Rectal smooth muscle tissue (tissue), 1 donor: Measurements from ENCODE around the gene ZFP57.

Experiments
- H3K27ac ChIP-seq: one replicate; pipeline ENCODE4 v1.7.0; 2013; ENCODE audit warnings: low read depth, low read length, inconsistent platforms
- H3K27me3 ChIP-seq: one replicate; pipeline ENCODE4 v1.7.0; 2013; ENCODE audit warnings: low read length; ENCODE audit not compliant: control insufficient read depth, insufficient read depth
- H3K36me3 ChIP-seq: one replicate; pipeline ENCODE4 v1.7.0; 2013; ENCODE audit warnings: low read length; ENCODE audit not compliant: control insufficient read depth, insufficient read depth
- H3K4me1 ChIP-seq: one replicate; pipeline ENCODE4 v1.7.0; 2013; ENCODE audit warnings: low read length; ENCODE audit not compliant: control insufficient read depth, insufficient read depth
- H3K4me3 ChIP-seq: one replicate; pipeline ENCODE4 v1.7.0; 2013; ENCODE audit warnings: low read length
- H3K9ac ChIP-seq: one replicate; pipeline ENCODE4 v1.7.0; 2013; ENCODE audit warnings: low read length

Gene ZFP57

DNA sequence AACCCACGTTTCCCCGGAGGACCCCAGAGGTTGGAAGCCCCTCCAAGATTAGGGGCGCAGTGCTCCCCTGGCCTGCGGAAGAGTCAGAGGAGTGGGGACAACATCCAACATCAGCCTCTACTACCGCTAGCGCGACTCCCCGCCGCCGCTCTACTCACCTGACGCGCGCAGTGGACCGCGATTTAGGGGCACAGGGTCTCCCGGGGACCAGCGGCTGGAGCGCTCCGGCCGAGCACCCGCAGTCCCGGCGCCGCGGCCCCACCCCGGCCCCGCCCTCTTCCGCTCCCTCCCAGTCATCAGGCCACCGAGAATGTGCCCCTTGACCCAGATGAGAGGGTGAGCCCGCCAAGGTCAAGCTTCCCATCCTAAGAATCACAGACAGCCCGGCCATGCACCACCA is at the start of gene ZFP57:
ZFP57 (minus strand) TSS at position 249 of the 400 bp plus-strand sequence. CDS start 4,149 bp downstream, outside the sequence.
- H3K36me3 ChIP-seq: no peaks in the 10 kb centered on the region
- H3K4me1 ChIP-seq: no peaks in the 10 kb centered on the region
- H3K4me3 ChIP-seq: peak within 1 kb of the TSS; percentile 1
- H3K9ac ChIP-seq: no peak within 1 kb of the TSS
- no peak within 1 kb of the TSS for H3K27ac ChIP-seq
- H3K27me3 ChIP-seq: peaks cover 5% of the 10 kb centered on the region

GRCh38 chr6:29730575-29731126 is 49.7 kb upstream of the ZFP57 start:
- Histone ChIP-seq H3K27me3 (no peaks in the 10 kb centered on the region), H3K9ac (no peak overlapping the region), H3K27ac (no peak overlapping the region), H3K36me3 (no peaks in the 10 kb centered on the region), H3K4me1 (no peaks in the 10 kb centered on the region), H3K4me3 (no peak overlapping the region)

DNA sequence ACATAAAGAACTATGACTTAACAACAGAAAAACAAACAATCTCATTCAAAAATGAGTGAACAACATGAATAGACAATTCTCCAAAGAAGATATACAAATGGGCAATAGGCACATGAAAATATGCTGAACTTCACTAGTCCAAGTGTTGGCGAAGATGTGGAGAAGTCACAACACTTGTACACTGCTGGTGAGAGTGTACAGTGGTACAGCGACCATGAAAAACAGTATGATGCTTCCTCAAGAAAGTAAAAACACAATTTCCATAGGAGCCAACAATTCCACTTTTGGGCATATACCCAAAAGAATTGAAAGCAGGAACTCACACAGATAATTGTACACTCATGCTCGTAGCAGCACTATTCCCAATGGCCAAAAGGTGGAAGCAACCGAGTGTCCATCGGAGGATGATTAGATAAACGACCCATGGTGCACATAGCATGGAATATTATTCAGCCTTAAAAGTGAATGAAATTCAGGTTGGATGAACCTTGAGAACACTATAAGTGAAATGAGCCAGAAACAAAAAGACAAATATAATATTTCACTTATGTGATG is 48.9 kb upstream of the ZFP57 start:
- Histone ChIP-seq H3K36me3 (no peaks in the 10 kb centered on the region), H3K4me1 (no peaks in the 10 kb centered on the region), H3K4me3 (no peak overlapping the region), H3K27ac (no peak overlapping the region), H3K9ac (no peak overlapping the region), H3K27me3 (no peaks in the 10 kb centered on the region)

GRCh38 chr6:29728875-29729270 is 47.9 kb upstream of the ZFP57 start:
- H3K4me1 ChIP-seq: peaks cover 3% of the 10 kb centered on the region
- no peak overlapping the region for H3K4me3 ChIP-seq
- H3K27me3 ChIP-seq: no peaks in the 10 kb centered on the region
- no peak overlapping the region for H3K9ac ChIP-seq
- no peaks in the 10 kb centered on the region for H3K36me3 ChIP-seq
- H3K27ac ChIP-seq: no peak overlapping the region

- Histone ChIP-seq H3K4me1 (peaks cover 3% of the 10 kb centered on the region), H3K4me3 (no peak overlapping the region), H3K36me3 (no peaks in the 10 kb centered on the region), H3K27ac (no peak overlapping the region), H3K27me3 (no peaks in the 10 kb centered on the region), H3K9ac (no peak overlapping the region)
Observed at GRCh38 chr6:29728173-29728874, 47.4 kb upstream of the ZFP57 start.

DNA sequence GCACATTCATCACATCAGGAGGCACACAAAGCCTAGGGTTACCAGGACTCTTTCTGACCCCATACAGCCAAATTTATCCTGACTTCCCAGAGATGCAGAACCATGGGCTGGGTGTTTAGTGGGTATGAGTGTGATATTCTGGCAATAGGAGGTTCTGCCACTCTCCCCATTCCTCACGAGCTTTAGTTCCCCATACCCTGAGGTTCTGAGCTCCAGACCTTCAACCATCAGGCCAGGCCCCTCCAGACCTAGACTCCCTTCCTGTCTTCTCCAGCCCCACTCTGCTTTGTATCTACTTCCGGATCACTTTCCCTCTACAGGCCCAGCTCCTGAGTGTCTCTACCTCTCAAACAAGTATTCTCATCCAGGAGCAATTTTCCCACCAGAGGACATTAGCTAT is 46.7 kb upstream of the ZFP57 start:
- H3K4me3 ChIP-seq: no peak overlapping the region
- H3K4me1 ChIP-seq: peaks cover 3% of the 10 kb centered on the region
- H3K27me3 ChIP-seq: no peaks in the 10 kb centered on the region
- H3K27ac ChIP-seq: no peak overlapping the region
- H3K9ac ChIP-seq: no peak overlapping the region
- no peaks in the 10 kb centered on the region for H3K36me3 ChIP-seq

DNA sequence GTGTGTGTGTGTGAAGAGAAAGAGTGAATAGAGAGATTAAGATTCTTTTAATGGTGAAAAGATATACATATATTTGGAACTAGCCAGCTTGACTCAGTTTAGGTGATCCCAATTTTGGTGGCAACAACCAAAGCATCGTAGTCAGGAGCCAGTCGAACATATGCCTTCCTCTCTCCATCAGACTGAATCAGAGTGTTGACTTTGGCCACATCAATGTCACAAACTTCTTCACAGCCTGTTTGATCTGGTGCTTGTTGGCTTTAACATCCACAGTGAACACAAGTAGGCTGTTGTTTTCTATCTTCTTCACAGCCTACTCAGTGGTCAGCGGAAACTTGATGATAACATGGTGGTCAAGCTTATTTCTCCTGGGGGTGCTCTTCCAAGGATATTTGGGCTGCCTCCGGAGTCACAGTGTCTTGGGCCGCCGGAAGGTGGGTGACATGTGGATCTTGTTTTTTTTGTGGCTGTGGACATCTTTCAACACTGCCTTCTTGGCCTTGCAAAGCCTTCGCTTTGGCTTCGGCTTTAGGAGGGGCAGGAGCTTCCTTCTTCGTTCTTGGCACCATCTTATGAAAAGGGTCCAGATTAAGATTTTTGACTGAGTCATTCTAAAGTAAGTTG is 45.7 kb upstream of the ZFP57 start:
- H3K27me3 ChIP-seq: no peaks in the 10 kb centered on the region
- H3K9ac ChIP-seq: no peak overlapping the region
- H3K27ac ChIP-seq: no peak overlapping the region
- H3K4me3 ChIP-seq: no peak overlapping the region
- peaks cover 3% of the 10 kb centered on the region for H3K4me1 ChIP-seq
- H3K36me3 ChIP-seq: no peaks in the 10 kb centered on the region

GRCh38 chr6:29726001-29726400 is 45.0 kb upstream of the ZFP57 start:
- H3K4me1 ChIP-seq: peaks cover 3% of the 10 kb centered on the region
- H3K27me3 ChIP-seq: no peaks in the 10 kb centered on the region
- H3K36me3 ChIP-seq: no peaks in the 10 kb centered on the region
- no peak overlapping the region for H3K9ac ChIP-seq
- peak overlapping the region; percentile 28 for H3K4me3 ChIP-seq
- H3K27ac ChIP-seq: no peak overlapping the region

- H3K27me3 ChIP-seq: no peaks in the 10 kb centered on the region
- H3K9ac ChIP-seq: no peak overlapping the region
- no peak overlapping the region for H3K27ac ChIP-seq
- H3K36me3 ChIP-seq: no peaks in the 10 kb centered on the region
- peaks cover 3% of the 10 kb centered on the region for H3K4me1 ChIP-seq
- peak overlapping the region; percentile 99 for H3K4me3 ChIP-seq
Observed at GRCh38 chr6:29724937-29725869, 44.3 kb upstream of the ZFP57 start.

- H3K4me1 ChIP-seq: peaks cover 3% of the 10 kb centered on the region
- peak overlapping the region; percentile 99 for H3K4me3 ChIP-seq
- H3K27ac ChIP-seq: peak overlapping the region; percentile 69
- peak overlapping the region; percentile 92 for H3K9ac ChIP-seq
- no peaks in the 10 kb centered on the region for H3K36me3 ChIP-seq
- no peaks in the 10 kb centered on the region for H3K27me3 ChIP-seq
Observed at GRCh38 chr6:29723666-29724588, 43.0 kb upstream of the ZFP57 start.

GRCh38 chr6:29723262-29723665 is 42.3 kb upstream of the ZFP57 start, which contains the start of gene HLA-F:
HLA-F (plus strand) TSS chr6:29723434; CDS start chr6:29723464, 30 bp downstream.
- peaks cover 3% of the 10 kb centered on the region for H3K4me1 ChIP-seq
- peak within 1 kb of the TSS; percentile 92 for H3K9ac ChIP-seq
- no peaks in the 10 kb centered on the region for H3K36me3 ChIP-seq
- H3K27ac ChIP-seq: peak within 1 kb of the TSS; percentile 69
- peak within 1 kb of the TSS; percentile 99 for H3K4me3 ChIP-seq
- no peaks in the 10 kb centered on the region for H3K27me3 ChIP-seq
